ENCODE results near the gene LSS.

DNA sequence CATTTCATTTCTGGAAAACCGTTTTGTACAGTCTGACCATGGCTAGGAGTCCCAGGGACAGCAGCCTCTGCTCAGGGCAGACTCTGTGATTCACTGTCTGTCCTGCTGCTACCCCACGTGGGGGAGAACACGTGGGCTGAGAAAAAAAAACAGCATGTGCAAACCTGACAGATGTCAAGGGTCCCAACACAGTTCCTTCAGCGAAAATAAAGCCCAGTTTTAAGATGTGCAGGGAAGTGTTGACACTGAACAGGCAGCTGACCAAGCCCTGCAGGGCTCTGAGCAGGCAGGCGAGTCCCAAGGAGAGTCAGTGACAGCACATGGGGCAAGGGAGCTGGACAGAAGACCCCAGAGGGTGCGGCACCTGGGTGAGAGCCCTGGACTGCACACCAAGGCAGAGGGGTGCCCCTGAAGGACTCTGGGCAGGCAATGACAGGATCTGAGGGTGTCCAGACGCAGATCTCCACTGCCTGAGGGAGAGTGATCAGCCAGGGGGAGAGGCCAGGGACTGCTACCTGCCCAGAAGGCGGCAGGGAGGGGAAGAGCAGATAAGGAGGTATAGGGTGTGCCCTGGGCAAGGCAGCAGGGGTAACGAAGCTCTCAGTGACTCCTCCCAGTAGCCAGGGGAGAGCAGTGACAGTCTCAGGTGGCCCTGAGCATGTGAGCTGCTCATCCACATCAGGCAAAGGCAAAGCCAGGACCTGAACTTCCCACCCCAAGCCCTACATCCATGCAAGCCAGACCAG is 39.2 kb downstream of the LSS start:
- TF ChIP-seq, protein P1, sequence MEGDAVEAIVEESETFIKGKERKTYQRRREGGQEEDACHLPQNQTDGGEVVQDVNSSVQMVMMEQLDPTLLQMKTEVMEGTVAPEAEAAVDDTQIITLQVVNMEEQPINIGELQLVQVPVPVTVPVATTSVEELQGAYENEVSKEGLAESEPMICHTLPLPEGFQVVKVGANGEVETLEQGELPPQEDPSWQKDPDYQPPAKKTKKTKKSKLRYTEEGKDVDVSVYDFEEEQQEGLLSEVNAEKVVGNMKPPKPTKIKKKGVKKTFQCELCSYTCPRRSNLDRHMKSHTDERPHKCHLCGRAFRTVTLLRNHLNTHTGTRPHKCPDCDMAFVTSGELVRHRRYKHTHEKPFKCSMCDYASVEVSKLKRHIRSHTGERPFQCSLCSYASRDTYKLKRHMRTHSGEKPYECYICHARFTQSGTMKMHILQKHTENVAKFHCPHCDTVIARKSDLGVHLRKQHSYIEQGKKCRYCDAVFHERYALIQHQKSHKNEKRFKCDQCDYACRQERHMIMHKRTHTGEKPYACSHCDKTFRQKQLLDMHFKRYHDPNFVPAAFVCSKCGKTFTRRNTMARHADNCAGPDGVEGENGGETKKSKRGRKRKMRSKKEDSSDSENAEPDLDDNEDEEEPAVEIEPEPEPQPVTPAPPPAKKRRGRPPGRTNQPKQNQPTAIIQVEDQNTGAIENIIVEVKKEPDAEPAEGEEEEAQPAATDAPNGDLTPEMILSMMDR (conservative IDR thresholded peaks at IDR 0.05; ENCODE audit: low read depth in 2 of 2), result no peak
- TF ChIP-seq ZNF331 (CRISPR knock-in tag; IDR thresholded peaks at IDR 0.05; ENCODE audit: low read depth) (no peak), POLR2AphosphoS5 (IDR thresholded peaks at IDR 0.05; ENCODE audit: low read depth) (no peak), NANOG (IDR thresholded peaks at IDR 0.05; ENCODE audit: borderline replicate concordance) (no peak), ZNF114 (CRISPR knock-in tag; IDR thresholded peaks at IDR 0.05) (no peak), EZH2phosphoT487 (IDR thresholded peaks at IDR 0.05; ENCODE audit: unreplicated experiment) (no peak), CREB1 (CRISPR knock-in tag; IDR thresholded peaks at IDR 0.05; ENCODE audit: low read depth) (no peak), EZH2 (IDR thresholded peaks at IDR 0.05; ENCODE audit: low read depth, unreplicated experiment) (no peak), STAT1 (IDR thresholded peaks at IDR 0.05; ENCODE audit: unreplicated experiment) (no peak), JUNB (IDR thresholded peaks at IDR 0.05; ENCODE audit: unreplicated experiment) (no peak)
- TF ChIP-seq, protein P2, sequence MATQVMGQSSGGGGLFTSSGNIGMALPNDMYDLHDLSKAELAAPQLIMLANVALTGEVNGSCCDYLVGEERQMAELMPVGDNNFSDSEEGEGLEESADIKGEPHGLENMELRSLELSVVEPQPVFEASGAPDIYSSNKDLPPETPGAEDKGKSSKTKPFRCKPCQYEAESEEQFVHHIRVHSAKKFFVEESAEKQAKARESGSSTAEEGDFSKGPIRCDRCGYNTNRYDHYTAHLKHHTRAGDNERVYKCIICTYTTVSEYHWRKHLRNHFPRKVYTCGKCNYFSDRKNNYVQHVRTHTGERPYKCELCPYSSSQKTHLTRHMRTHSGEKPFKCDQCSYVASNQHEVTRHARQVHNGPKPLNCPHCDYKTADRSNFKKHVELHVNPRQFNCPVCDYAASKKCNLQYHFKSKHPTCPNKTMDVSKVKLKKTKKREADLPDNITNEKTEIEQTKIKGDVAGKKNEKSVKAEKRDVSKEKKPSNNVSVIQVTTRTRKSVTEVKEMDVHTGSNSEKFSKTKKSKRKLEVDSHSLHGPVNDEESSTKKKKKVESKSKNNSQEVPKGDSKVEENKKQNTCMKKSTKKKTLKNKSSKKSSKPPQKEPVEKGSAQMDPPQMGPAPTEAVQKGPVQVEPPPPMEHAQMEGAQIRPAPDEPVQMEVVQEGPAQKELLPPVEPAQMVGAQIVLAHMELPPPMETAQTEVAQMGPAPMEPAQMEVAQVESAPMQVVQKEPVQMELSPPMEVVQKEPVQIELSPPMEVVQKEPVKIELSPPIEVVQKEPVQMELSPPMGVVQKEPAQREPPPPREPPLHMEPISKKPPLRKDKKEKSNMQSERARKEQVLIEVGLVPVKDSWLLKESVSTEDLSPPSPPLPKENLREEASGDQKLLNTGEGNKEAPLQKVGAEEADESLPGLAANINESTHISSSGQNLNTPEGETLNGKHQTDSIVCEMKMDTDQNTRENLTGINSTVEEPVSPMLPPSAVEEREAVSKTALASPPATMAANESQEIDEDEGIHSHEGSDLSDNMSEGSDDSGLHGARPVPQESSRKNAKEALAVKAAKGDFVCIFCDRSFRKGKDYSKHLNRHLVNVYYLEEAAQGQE (IDR thresholded peaks at IDR 0.05; ENCODE audit: unreplicated experiment), result no peak
- TF ChIP-seq, protein P3, sequence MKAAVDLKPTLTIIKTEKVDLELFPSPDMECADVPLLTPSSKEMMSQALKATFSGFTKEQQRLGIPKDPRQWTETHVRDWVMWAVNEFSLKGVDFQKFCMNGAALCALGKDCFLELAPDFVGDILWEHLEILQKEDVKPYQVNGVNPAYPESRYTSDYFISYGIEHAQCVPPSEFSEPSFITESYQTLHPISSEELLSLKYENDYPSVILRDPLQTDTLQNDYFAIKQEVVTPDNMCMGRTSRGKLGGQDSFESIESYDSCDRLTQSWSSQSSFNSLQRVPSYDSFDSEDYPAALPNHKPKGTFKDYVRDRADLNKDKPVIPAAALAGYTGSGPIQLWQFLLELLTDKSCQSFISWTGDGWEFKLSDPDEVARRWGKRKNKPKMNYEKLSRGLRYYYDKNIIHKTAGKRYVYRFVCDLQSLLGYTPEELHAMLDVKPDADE (IDR thresholded peaks at IDR 0.05), result no peak
